HG03571 (cell line): ENCODE measurements around the gene CIB4.

Experiments used
- ATAC-seq: cut with Tn5 transposase; IDR thresholded peaks from one replicate; pipeline ENCODE4 v1.9.1; 2021; ENCODE audit not compliant: unreplicated experiment

Gene CIB4

DNA sequence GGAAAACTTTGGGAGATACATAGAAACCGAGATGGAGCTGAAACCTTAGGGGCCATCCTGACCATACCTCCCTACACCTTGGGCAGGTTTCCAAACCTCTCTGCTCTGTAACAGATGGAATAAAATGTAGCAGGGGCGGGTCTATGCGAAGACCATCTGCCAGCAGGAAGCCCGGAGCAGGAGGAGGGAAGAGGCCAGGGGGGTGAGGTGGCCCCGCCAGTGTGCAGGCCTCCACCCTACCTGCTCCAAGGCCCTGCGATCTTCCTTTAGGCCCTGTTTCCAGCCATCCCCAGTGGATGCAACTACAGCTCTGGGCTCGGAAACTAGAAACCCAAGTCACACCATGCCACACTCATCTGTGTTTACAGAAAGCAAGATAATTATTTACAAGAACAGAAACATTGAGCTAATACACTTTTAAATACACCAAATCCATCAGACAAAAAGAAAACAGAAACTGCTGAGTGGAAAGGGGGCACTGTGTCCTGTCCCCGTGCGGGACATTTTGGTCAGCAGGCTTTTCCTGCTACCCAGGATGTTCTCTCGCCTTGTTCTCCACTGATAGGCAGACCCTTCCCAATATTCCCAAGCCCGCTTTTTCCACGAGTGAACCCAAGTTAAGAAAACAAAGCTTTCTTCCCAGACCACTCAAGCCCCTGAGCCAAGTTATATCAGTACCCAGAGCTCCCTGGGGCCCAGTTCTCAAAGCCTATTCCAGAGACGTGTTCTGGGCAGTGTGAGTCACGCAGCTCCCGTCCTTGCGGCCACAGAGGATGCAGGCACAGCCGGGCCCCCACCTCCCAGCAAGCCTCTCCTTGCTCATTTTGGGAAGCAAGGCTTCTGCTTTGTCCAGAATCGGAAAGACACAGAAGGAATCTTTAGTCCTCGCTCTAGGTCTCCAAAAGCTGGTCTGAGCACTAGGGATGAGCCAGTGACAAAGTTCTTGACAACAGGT, 17.3 kb downstream of the CIB4 start:
- no peak for ATAC-seq

DNA sequence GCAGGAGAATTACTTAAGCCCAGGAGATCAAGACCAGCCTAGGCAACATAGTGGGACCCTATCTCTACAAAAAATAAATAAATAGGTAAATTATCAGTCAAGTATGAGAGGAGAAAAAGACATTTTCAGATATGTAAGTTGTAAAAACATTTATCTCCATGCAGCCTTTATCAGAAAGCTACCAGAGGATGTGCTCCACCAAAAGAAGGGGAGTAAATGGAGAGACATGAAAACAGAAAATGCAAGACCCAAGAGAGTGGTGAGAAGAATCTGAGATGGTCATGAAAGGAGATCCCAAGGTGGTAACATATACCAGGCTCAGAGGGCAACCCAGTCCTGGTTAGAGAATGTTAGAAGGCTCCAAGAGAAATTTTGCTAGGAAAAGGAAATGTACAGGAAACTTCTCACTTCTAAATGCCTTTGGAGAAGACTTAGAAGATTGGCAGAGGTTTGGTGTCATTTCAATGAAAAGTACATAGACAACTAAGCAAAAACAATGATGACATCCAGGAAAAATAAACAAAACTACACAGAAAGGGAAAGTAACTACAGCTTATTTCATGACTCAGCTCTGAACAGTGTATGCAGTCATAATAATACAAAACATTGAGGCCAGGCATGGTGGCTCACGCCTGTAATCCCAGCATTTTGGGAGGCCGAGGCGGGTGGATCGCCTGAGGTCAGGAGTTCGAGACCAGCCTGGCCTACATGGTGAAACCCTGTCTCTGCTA, 19.5 kb downstream of the CIB4 start:
- ATAC-seq: no peak

DNA sequence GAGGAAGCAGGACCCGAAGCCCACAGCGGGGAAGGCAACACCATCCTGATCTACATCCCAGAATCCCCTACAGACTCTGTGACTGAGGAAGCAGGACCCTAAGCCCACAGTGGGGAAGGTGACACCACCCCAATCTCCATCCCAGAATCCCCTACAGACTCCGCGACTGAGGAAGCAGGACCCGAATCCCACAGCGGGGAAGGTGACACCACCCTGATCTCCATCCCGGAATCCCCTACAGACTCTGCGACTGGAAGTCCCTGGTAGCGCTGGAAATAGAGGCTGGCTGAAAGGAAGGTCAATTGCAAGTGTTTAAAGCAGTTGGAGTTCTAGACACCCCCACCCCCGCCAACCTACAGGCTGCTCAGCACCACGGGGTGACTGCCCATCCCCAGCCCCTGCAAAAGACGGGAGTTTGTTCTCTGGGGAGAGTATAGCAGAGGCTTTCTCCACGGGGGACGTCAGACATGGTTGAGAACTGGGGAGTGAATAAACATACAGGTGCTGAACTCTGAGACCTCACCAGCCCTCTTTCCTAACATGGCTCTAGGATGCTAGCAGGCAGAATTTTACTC, 21.0 kb downstream of the CIB4 start:
- ATAC-seq: no peak

DNA sequence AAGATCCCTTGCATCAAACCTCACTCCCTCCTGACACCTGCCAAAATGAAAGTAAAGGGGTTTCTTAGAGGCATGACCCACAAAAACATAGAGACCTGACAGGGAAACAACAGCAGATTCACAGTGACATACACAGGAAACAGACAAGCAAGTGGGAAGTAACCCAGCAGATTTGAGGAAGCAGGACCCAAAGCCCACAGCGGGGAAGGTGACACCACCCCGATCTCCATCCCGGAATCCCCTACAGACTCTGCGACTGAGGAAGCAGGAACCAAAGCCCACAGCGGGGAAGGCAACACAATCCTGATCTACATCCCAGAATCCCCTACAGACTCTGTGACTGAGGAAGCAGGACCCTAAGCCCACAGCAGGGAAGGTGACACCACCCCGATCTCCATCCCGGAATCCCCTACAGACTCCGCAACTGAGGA, 21.6 kb downstream of the CIB4 start:
- ATAC-seq: no peak

DNA sequence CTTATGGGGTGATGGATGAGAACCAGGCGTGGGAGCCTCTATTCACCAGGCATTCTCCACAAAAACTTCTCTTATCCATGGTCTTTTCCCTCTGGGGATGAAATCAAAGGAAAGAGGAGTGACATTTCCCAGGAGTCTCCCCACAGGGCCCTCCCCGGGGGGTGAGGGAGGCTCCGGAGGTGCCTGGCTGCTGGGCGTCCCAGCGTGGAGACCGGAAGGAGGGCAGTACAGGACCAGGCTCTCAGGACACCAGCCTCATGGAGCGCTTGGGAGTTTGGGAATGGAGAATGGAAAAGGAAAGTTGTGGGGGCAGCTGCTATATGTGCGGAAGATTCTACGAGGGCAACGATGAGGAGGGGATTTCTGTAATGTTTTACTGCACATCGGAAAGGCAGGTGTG, 22.1 kb downstream of the CIB4 start:
- no peak for ATAC-seq

DNA sequence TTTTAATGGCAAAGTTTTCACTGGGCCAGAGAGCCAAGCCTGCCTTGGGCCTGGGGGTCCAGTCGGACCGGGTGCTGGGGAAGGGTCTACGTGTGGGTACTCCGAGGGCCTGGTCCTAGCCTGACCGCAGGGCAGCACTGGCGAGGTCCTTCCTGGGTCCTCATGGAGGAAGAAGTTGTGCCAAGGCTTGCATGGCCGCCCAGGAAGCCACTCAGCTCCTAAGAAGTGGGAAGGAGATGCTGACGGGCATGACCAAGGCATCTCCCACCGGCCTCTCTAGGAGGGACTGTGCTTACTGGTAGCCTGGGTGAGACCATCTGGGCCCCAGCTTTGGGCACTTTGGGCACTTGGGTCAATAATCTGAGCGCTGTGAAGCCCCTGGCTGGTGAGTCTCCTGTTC, 22.6 kb downstream of the CIB4 start:
- ATAC-seq: no peak

DNA sequence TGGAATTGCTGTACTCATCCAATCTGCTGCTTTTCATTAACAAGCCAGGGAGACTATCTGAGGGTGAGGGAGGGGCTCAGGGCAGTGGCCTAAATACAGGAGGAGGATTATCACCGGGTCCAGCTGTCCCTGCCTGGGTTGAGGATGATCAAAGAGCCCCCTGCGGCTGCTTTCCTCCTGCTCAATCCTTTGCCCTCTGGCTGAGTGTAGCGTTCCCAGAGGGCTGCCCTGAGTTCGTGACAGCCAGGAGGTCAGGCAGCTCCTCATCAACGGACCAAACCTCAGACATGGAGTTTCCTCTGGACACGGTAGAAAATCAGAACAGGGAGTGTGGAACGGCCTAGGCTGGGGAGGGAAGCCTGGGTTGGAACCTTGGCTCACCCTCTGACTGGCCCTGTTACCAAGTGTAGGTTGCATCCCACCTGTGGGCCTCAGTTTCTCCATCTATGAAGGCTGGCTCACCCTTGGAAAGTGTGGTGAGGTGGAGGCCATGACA, 23.5 kb downstream of the CIB4 start:
- ATAC-seq: no peak

DNA sequence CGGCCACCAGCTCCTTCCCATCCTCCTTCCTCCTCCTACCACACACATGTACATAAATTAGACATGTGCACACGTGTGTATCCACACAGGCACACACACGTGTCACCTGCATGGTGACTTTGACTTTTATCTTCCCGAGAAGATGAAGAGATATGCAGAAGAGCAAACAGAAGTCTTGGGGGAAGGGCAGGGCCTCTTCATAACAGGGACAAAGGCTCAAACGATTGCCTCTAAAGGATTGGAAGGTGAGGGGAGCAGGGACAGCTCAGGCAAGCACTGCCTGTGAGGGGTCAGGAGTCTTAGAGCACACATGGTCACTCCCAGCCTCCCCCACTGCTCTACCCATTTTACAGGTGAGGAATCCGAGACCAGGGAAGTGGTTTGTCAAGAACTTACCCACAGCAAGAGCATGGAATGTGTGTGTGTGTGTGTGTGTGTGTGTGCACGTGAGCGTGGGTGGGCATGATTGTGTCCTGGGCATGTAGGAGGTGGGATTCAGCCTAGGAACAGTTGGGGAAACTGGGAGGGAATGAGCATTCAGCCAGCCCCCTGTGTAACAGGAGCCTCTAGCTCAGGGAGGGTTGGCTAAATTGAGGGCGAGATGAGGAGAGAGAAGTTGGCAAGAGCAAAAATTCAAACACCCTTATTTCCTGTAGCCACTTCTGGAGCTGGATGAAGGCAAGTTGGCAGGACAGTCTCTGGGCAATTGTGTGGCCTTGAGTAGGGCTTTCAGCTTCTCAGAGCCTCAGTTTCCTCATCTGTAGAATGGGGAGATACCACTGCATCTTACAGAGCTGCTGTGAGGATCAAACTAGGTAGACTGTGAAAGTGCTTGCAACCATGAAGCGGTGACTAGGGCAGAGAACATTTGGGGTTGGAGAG, 24.2 kb downstream of the CIB4 start:
- no peak for ATAC-seq

DNA sequence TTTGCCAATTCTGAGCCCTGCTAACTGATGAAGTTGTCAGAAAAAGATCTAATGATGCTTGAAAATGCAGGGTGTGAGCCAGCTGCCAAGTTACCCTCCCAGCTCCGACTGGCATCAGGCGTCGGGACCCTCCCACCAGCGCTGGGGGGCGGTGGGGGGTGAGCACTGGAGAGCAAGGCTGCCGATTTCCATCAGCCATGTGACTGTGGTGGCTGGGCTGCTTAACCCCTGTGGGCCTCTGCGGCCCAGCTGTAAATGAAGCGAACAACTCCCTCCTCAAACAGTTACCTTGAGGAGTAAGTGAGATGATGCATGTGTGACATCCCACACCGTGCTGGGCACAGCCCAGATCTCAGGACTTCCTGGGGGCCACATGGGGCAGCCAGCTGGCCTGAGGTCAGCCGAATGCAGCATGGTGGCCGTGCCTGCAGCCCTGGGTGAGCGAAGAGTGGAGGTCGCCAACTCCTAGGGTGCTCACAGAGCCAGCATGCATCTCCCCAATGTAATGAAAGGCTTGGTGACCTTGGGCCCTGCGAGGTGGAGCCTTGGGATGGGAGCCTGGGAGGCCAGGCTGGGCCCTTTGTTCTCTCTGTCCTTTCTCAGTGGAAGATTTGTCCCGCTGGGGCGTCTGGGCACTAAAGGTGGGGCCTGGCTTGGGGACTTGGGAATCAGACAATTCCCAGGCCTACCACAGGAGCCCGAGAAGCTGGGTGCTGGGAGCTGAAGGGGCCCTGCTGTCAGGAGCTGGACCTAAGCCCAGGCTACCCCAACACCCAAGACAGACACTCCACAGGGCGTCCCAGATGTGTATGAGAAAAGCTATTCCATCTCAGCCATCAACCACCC, 25.1 kb downstream of the CIB4 start:
- ATAC-seq: no peak

DNA sequence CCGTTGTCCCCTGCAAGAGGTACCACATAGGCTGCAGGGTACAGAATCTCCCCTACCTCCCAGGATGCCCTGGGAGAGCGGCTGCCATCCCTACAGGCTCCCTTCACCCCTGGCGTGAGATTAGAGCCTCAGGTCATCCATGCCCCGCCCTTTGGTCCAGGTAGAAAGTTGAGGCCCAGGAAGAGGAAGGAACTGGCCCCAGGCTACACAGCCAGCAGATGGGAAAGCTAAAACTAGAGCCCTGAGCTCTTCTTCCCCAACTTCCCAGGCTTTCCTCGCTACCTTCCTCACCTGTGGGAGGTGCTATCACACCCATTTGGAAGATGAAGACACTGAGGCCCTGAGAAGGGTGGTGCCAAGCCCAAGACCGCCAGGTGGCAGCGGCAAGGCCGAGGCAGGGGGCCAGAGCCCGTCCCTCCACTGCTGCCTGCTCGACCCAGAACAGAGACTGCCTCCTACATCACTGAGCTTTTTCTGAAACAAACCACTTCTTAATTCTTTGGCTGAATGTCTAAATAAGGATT, 25.8 kb downstream of the CIB4 start:
- no peak for ATAC-seq

DNA sequence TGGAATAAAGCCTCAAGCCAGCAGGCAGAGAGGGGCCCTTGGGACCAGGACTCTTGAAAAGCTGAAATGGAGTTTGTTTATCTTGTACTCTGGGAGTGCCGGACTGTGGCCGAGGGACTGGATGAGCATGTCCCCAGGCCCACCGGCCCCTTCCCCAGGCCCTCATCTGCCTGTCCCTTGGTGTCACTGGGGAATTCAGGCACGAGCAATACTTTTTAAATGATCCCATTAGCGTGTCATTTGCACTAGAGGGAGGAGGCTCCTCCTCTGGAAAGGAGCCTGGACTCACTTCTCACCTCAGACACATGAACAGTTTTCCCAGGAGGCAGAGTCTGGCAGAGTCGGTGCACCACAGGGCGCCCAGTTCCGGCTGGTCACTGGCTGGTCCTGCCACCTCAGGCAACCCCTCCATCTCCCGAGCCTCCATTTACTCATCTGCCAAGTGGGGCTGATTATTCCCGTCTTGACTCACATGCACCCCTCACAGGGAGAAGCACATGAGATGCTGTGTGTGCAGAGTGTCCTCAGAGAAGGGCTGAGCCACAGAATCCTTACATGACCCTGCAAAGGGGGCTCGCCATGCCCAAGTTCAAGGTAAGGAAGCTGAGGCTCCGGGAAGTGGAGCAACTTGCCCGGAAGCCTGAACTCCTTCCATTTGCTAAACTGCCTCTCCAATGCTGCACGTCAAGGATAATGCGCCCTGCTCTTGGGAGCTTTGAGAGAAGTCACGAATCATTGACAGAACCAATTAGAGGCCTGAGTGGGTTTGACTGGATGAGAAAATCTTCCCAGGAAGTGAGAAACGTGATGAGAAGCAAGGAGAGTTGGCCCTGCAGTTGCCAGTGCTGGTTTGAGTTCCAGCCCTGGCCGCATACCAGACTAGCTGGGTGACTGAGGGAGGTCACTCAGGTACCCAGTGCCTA, 26.7 kb downstream of the CIB4 start:
- no peak for ATAC-seq

DNA sequence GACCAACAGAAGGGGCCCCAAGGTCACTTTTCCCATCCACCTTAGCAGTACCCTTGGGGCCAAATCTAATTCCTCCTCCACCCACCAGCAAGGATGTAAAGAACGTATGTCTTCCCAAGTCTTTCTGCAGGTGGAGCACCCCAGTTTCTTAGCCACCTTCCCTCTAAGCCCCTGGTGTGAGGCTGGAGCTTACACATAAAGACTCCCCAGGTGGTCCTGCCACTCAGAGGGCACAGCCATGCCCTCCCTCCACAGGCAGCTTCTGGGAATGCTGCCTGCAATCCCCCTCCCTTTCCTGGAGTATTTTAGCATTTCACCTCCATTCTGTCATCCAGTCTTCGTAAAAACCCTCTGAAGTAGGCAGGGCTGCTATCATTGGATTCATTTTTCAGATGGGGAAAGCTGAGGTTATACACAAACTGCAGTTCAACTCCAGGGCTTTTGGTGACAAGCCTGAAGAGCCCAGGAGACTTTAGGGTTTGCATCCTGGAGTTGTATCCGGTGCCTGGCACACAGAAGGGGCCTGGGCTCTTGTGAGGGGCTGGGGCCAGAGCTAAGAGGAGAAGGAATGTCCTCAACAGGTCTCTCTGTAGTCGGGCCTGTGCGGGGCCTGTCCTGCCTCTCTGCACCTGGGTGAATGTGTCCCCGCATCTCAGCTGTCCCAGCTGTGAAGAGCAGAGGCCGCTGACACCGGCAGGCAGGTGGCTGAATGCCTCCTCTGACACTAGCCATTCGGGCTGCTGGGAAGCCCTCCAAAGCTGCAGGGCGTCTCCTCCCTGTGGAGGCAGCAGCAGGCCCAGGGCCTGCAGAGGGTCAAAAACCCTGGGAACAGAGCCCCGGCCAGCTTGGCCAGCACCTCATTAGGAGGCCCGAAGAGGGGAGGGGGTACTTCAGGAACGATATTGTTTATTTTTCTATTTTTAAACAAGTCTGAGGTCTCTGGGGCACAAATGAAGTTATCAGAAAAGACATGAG, 27.6 kb downstream of the CIB4 start:
- no peak for ATAC-seq

DNA sequence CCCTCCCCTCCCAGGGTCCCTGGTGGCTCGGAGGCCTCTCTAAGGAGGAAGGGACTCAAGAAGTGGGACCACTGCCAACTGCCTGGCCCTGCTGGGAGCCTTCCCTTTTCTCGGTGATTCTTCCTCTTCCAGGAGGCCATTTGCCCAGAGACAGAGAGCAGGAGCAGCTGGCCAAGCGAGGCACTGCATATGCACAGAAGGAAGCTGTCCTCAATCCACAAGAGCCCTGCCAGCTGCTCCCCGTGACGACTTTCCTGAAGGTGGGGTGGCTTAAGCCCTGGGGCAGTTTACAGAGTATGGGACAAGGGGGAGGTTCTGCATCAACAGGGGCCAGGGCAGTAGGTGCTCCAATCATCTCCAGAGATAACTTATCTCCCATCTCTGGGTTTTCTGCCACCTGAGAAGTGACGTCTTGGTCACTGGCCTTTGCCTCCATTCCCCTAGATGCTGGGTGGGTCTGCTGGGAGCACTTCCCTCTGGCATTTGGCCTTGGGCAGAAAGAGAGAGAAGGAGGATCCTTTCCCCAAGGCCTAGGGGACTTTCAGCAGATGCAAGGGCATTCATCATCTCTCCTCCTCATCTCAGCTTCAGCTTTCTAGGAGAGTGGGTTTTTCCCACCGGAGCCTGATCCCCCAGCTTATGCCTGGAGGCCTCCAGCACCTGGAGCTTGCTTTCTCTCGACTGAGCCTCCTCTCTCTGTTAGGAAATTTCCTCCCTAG, 28.5 kb downstream of the CIB4 start:
- ATAC-seq: no peak

DNA sequence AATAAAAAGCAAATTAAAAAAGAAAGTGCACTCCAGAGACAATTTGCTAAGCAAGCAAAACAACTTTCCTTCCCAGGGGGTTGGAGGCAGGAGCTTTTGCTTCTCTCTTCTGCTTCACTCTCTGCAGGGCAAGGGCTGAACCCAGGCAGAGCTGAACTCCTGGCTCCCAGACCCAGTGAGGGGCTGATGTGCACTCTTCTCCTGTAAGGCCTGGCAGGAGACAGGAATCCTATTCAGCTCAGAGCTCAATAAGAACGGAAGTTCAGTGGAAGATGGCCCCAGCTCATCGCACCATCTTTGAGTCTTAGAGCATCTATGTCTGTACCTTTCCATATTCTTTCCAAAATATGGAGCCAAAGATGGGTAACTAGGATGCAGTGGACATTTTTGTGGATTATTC, 29.1 kb downstream of the CIB4 start:
- no peak for ATAC-seq

DNA sequence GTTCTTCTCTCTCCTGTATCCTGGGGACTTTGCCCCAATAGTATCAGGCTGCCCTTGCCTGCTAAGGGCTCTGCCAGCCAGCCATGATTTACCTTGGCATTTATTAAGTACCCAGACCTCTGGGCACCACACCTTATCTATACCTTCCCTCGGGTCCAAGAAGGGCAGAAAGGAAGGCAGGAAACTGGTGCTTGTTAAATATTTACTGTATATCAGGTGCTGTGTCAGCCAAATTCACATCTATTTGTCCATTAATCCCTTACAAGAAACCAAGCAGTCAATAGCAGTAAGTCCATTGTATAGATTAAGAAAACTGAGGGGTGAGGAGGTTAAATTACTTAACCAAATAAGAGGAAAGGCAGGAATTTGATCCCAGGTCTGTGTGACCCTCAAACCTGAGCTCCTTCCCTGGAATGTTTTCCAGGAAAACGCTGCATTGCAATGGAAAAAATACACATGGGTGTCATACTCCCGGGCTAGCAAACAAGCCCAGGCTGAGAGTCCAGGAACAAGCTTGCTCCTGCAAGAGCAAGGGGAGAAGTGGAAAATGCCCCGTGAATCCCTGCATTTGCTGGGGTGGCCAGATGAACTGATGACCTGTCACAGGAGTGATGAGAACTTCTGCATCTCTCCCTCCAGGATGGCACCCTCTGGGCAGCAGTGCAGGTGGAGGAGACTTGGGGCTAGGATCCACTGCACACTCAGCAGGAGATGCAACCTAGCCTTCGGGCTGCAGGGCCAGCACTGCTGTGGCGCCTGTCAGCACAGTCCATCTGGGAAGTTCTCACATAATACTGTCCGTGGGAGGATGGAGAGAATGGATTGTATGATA, 30.4 kb downstream of the CIB4 start:
- ATAC-seq: no peak

DNA sequence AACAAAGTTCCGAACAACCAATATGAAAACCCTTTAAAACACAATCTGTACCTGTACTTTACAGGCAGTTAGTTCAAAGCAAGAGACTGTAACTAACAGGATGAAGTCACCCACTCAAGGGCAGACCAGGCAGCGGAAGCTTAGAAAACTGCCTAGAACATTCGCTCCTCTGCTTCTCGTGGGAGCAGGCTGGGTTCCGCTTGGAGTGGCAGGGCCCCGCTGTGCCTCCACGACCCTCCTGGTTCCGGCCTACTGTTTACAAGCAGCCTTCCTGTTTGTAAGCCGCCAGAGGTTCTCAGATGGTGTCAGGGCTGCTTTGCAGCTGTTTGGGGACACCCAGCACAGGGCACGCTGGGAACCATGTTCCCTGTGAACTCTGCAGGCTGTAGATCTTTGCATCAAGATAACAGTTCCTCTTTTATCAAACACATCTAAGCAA, 31.3 kb downstream of the CIB4 start:
- ATAC-seq: no peak
